ENCODE results near the gene RABL2B.

Gene RABL2B

GRCh38 chr22:50738649-50739227, 44.7 kb downstream of the RABL2B start:
- in situ Hi-C loops (cut with MboI; ENCODE audit: low sequenced_read_pairs) = no loop called here

- in situ Hi-C loops (cut with MboI; ENCODE audit: low sequenced_read_pairs) = no loop called here
Measured at GRCh38 chr22:50737728-50738648, 45.4 kb downstream of the RABL2B start, which contains the start of gene ACR. Gene ACR (plus strand): TSS chr22:50738204. CDS start chr22:50738236, 32 bp downstream.

GRCh38 chr22:50735739-50736030, 47.8 kb downstream of the RABL2B start:
- in situ Hi-C loops (cut with MboI; ENCODE audit: low sequenced_read_pairs) = no loop called here

- in situ Hi-C loops (cut with MboI; ENCODE audit: low sequenced_read_pairs) = no loop called here
Measured at GRCh38 chr22:50734986-50735738, 48.3 kb downstream of the RABL2B start.

- in situ Hi-C loops (cut with MboI; ENCODE audit: low sequenced_read_pairs) = no loop called here
Measured at GRCh38 chr22:50734343-50734771, 49.1 kb downstream of the RABL2B start.

- in situ Hi-C loops (cut with MboI; ENCODE audit: low sequenced_read_pairs) = no loop called here
Measured at GRCh38 chr22:50733521-50734342, 49.7 kb downstream of the RABL2B start.

GRCh38 chr22:50732681-50733080, 50.8 kb downstream of the RABL2B start:
- in situ Hi-C loops (cut with MboI; ENCODE audit: low sequenced_read_pairs) = no loop called here

GRCh38 chr22:50731811-50732624, 51.4 kb downstream of the RABL2B start:
- in situ Hi-C loops (cut with MboI; ENCODE audit: low sequenced_read_pairs) = no loop called here

GRCh38 chr22:50730941-50731661, 52.3 kb downstream of the RABL2B start:
- in situ Hi-C loops (cut with MboI; ENCODE audit: low sequenced_read_pairs) = no loop called here

- in situ Hi-C loops (cut with MboI; ENCODE audit: low sequenced_read_pairs) = no loop called here
Measured at GRCh38 chr22:50730013-50730891, 53.2 kb downstream of the RABL2B start.

- in situ Hi-C loops (cut with MboI; ENCODE audit: low sequenced_read_pairs) = no loop called here
Measured at GRCh38 chr22:50729391-50730012, 53.9 kb downstream of the RABL2B start.

- in situ Hi-C loops (cut with MboI; ENCODE audit: low sequenced_read_pairs) = no loop called here
Measured at GRCh38 chr22:50728523-50728931, 54.9 kb downstream of the RABL2B start.

GRCh38 chr22:50727678-50728522, 55.5 kb downstream of the RABL2B start:
- in situ Hi-C loops (cut with MboI; ENCODE audit: low sequenced_read_pairs) = no loop called here

GRCh38 chr22:50726643-50727340, 56.6 kb downstream of the RABL2B start:
- in situ Hi-C loops (cut with MboI; ENCODE audit: low sequenced_read_pairs) = no loop called here

- in situ Hi-C loops (cut with MboI; ENCODE audit: low sequenced_read_pairs) = no loop called here
Measured at GRCh38 chr22:50725597-50725996, 57.8 kb downstream of the RABL2B start.

GRCh38 chr22:50724616-50725015, 58.8 kb downstream of the RABL2B start:
- in situ Hi-C loops (cut with MboI; ENCODE audit: low sequenced_read_pairs) = no loop called here

All from HL-60/S4 (cell line).